Stomach smooth muscle (tissue), 2 donors: ENCODE data around the gene ZBTB16.

ENCODE experiments used
- H3K27ac ChIP-seq: one replicate; pipeline ENCODE4 v1.7.0; 2013; ENCODE audit warnings: mild to moderate bottlenecking, low read length, inconsistent platforms
- H3K27me3 ChIP-seq, 2 donors: one replicate each; pipeline ENCODE4 v1.7.0; 2013; ENCODE audit warnings: low read length in 2 of 2; ENCODE audit not compliant: insufficient read depth in 2 of 2, control insufficient read depth in 1 of 2
- H3K36me3 ChIP-seq, 2 donors: one replicate each; pipeline ENCODE4 v1.7.0; 2013; ENCODE audit warnings: low read length in 2 of 2; ENCODE audit not compliant: control insufficient read depth in 2 of 2, insufficient read depth in 2 of 2
- H3K4me1 ChIP-seq: one replicate; pipeline ENCODE4 v1.7.0; 2013; ENCODE audit warnings: low read length; ENCODE audit not compliant: control insufficient read depth, insufficient read depth
- H3K4me3 ChIP-seq, 2 donors: one replicate each; pipeline ENCODE4 v1.7.0; 2013; ENCODE audit warnings: low read length in 2 of 2
- H3K9ac ChIP-seq, 2 donors: one replicate each; pipeline ENCODE4 v1.7.0; 2013; ENCODE audit warnings: low read length in 2 of 2, mild to moderate bottlenecking in 1 of 2
- H3K9me3 ChIP-seq, 2 donors: one replicate each; pipeline ENCODE4 v1.7.0; 2013; ENCODE audit warnings: low read length in 2 of 2; ENCODE audit not compliant: control insufficient read depth in 2 of 2
- donor health status: healthy.
- donor health status: Pancreatic carcinoma.

The ZBTB16 gene

DNA sequence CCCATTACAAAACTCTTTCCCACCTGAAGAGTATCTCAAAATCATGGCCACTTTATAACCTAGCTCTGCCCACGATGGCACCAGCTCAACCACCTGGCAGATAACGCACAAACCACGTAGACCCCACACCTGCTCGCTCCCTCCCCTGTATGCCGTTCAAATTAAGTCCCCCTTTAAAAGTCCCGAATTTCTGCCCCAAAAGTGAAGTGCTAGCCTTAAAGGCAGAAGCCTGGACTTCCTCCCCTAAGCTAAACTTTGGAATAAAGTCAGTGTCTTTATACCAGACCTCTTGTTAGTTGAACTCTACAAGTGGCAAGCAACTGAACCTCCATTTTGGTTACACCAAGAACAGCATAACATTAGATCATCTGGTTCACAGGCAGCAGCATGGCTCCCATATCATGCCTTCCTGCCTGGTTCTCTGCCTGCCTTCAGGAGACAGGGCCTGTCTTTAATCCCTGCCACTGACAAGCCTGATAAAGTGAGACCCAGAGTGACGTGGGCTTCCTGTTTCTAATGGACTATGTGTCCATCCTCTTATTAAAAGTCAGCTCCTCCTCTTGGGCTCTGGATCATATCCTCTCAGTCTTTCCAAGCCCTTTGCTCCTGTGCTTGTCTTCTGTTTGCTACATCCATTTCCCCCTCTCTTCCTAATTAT, 204.1 kb downstream of the ZBTB16 start:
- no peak overlapping the region for H3K9ac ChIP-seq
- H3K27ac ChIP-seq: peak overlapping the region; percentile 6

DNA sequence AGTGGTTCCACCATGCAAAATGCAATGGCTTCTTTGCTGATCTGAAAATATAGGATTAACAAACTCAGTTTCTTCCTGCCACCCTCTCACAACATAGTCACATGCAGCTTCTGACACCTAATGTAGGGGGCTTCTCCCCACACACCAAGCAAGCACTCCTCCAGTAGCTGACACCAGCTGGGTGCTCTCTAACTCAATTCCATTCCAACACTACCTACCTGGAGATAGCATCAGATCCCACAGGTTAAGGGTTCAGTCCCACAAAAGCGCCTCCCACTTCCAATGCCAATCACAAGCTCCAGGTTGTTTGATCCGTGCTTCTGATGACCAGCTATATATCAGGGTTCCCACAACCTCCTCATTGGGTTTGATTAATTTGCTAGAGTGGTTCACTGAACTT, 204.9 kb downstream of the ZBTB16 start:
- Histone ChIP-seq H3K9ac (no peak overlapping the region), H3K27ac (no peak overlapping the region), H3K4me3 (no peak overlapping the region), H3K27me3 (no peaks in the 10 kb centered on the region), H3K9me3 (no peaks in the 10 kb centered on the region), H3K36me3 (no peaks in the 10 kb centered on the region), H3K4me1 (peaks cover 16% of the 10 kb centered on the region)

More for the DNA sequence above, 204.1 kb downstream of the ZBTB16 start:
- no peaks in the 10 kb centered on the region for H3K27me3 ChIP-seq
- H3K36me3 ChIP-seq: no peaks in the 10 kb centered on the region
- no peaks in the 10 kb centered on the region for H3K9me3 ChIP-seq
- no peak overlapping the region for H3K4me3 ChIP-seq
- H3K4me1 ChIP-seq: peaks cover 20% of the 10 kb centered on the region

DNA sequence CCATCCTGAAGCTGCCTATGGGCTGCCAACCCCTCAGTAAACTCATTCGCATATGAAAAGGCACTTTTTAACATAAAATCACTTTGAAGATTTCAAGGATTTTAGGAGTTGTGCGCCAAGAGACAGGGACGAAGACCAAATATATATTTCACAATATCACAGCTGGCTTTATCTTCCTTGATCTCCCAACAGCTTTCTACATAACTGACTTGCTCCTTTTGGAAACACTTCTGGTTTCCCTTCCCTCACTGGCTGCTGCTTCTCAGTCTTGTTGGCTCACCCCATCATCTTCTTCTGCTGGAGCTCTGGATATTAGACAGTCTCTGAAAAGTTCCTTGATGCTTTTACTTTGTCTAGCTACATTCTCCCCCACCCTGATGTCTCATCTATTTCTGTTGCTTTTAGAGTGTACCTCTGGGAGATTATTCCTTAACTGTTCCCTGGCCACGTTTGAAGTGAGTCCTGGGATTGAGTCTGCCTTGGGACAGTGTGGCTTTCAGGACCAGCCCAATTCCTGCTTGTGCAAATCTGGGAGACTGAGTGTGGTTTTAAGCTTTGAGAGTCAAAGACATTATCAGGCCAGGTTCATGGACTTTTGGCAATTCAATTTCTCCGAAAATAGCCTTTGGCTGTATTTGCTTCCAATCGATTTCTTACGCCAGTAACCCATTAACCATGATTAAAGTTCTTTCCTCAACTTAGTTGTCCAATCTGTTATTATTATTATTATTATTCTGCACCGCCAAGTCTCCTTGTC, 205.8 kb downstream of the ZBTB16 start:
- Histone ChIP-seq H3K4me3 (no peak overlapping the region), H3K27ac (no peak overlapping the region), H3K9ac (no peak overlapping the region), H3K36me3 (no peaks in the 10 kb centered on the region), H3K4me1 (peaks cover 7% of the 10 kb centered on the region), H3K9me3 (no peaks in the 10 kb centered on the region), H3K27me3 (no peaks in the 10 kb centered on the region)

DNA sequence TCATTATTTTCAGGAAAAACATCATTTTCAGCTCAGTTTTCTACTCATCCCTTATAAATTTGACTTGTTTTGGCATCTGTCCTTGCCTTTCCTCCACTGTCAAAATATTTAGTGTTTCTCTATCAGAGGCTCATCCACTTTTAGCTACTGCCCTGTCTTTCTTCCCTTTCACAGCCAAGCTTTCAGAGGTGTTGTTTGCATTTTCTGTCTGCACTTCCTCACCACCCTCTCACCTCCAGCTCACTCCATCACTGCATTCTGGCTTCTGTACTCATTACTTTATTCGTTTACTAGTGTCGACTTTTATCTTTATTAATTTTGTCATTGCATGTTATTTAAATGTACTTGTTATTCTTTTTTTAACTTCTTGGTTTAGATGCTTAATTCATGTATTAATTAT, 210.0 kb downstream of the ZBTB16 start:
- peaks cover 0 to 2% of the 10 kb centered on the region in 2 donors for H3K27me3 ChIP-seq
- H3K9me3 ChIP-seq: no peaks in the 10 kb centered on the region
- no peak overlapping the region for H3K27ac ChIP-seq

DNA sequence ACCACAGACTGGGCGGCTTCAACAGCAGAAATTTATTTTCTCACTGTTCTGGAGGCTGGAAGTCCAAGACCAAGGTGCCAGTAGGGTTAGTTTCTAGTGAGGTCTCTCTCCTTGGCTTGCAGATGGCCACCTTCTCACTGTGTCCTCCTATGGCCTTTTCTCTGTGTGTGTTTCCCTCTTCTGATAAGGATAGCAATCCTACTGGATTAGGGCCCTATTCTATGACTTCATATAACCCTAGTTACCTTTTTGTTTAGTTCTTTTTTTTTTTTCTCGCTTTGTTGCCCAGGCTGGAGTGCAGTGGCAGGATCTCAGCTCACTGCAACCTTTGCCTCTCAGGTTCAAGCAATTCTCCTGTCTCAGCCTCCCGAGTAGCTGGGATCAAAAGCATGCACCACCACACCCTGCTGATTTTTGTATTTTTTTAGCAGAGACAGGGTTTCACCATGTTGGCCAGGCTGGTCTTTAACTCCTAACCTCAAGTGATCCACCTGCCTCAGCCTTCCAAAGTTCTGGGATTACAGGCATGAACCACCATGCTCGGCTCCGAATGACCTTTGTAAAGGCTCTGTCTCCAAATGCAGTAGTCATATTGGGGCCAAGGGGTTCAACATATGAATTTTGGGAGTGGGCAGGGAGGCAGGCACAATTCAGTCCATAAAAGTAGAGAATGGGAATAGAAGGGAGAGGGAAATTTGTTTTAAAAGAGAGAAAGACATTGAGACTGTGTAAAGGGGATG, 211.2 kb downstream of the ZBTB16 start:
- Histone ChIP-seq H3K27me3 (peaks cover 4 to 5% of the 10 kb centered on the region in 2 donors), H3K4me3 (no peak overlapping the region), H3K4me1 (no peaks in the 10 kb centered on the region)

More for the DNA sequence above, 210.0 kb downstream of the ZBTB16 start:
- no peak overlapping the region for H3K4me3 ChIP-seq
- no peaks in the 10 kb centered on the region for H3K36me3 ChIP-seq
- no peak overlapping the region for H3K9ac ChIP-seq
- no peaks in the 10 kb centered on the region for H3K4me1 ChIP-seq

DNA sequence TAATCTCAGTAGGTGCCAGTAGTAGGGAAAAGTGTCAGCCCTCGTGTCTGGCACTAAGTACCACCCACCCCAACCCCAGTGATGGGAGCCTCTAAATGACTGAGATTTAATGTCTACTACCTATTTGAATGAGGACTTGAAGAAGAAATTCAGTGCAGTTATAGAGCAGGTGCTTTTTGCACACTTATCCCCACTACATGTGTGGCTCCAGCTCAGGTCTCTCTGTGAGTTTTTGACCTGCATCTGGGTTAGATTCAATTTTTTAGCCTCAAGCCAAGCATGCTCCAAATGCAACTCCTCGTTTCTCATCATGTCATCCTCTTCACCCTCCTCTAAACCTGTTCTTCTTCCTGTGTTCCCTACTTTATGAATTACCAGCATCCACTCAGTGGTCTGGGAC, 211.8 kb downstream of the ZBTB16 start:
- no peak overlapping the region for H3K27ac ChIP-seq
- no peaks in the 10 kb centered on the region for H3K9me3 ChIP-seq
- H3K9ac ChIP-seq: no peak overlapping the region
- peaks cover 4 to 5% of the 10 kb centered on the region in 2 donors for H3K27me3 ChIP-seq
- no peaks in the 10 kb centered on the region for H3K4me1 ChIP-seq
- H3K36me3 ChIP-seq: no peaks in the 10 kb centered on the region
- no peak overlapping the region for H3K4me3 ChIP-seq

More for the DNA sequence above, 211.2 kb downstream of the ZBTB16 start:
- Histone ChIP-seq H3K9ac (no peak overlapping the region), H3K9me3 (no peaks in the 10 kb centered on the region), H3K36me3 (no peaks in the 10 kb centered on the region), H3K27ac (no peak overlapping the region)

DNA sequence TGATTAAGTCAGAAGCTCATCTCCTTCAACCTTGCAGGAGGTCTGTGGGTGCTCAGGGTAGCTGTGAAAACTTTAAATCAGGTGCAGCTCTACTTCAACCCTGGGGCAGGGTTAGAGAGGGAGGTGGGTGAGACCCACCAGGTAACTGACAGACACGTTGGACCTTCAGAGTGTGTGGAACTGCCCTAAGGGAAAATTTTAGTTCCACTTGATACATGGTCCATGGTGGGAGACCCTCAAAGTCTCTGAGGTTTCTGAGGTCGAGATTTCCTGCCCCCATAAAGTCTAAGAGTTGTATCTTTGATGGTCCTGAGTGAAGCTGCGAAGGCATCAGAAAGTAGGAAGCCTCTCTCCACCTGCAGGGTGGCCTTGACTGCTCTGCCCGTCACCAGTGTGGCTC, 212.8 kb downstream of the ZBTB16 start:
- Histone ChIP-seq H3K9me3 (no peaks in the 10 kb centered on the region), H3K27ac (no peak overlapping the region), H3K9ac (no peak overlapping the region), H3K36me3 (no peaks in the 10 kb centered on the region), H3K4me3 (no peak overlapping the region), H3K27me3 (peaks cover 4 to 5% of the 10 kb centered on the region in 2 donors), H3K4me1 (no peaks in the 10 kb centered on the region)

DNA sequence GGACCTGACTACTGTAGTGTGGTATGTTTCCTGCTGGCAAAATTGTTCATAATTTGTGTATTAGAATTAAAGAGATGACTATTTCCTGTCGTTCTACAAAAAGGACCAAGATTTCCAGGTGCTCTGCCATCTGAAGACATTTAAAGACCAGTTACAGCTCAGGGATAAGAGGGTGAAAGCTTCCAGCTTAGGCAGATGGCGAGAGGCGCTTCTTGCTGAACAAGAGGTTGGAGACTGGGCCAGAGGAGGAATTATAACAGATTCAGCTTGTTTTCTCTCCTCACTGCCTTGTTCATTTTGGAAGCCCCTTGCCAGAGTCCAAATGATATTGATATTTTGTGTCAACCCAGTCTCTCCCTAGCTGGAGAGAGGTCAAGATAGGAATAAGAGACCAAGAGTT, 213.6 kb downstream of the ZBTB16 start:
- H3K9me3 ChIP-seq: no peaks in the 10 kb centered on the region
- no peaks in the 10 kb centered on the region for H3K36me3 ChIP-seq
- no peak overlapping the region for H3K27ac ChIP-seq
- H3K4me3 ChIP-seq: no peak overlapping the region
- H3K27me3 ChIP-seq: peaks cover 4 to 5% of the 10 kb centered on the region in 2 donors
- no peak overlapping the region for H3K9ac ChIP-seq
- no peaks in the 10 kb centered on the region for H3K4me1 ChIP-seq

DNA sequence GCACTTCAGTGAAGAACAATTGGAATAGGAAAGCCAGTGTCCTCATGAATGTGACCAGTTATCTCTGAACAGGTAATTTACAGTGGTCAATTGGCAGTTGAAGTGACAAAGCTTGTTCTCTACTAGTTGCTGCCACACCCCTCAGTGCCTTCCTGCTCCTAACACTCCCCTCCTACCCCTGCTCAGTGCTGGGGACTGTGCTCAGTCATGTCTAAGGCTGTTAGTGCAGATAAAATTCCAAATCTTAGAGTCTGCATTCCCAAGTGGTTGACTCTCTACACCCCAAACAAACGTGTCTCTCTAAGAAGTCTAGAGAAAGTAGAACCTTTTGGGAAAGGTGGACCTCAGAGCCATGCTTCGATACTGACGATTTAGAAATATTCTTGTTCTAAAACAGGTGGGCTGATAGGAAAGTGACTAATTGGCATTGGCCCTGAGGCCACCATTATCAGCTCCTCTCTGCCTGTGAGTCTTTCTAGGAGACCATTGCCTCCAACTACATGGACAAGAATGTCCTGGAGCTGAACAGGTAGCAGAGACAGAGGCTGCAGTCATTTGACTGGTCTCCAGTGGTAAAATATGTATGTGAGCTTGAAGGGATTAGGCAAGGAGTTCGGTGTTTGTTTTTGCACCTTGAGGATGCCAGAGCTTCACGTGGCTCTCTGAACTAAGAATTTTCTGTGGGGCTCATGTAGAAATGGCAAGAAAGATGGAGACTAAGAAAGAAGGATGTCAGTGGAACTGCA, 214.6 kb downstream of the ZBTB16 start:
- H3K27ac ChIP-seq: no peak overlapping the region
- H3K9me3 ChIP-seq: no peaks in the 10 kb centered on the region
- no peaks in the 10 kb centered on the region for H3K4me1 ChIP-seq
- H3K4me3 ChIP-seq: no peak overlapping the region
- H3K36me3 ChIP-seq: no peaks in the 10 kb centered on the region
- H3K27me3 ChIP-seq: peaks cover 4 to 5% of the 10 kb centered on the region in 2 donors
- H3K9ac ChIP-seq: no peak overlapping the region

DNA sequence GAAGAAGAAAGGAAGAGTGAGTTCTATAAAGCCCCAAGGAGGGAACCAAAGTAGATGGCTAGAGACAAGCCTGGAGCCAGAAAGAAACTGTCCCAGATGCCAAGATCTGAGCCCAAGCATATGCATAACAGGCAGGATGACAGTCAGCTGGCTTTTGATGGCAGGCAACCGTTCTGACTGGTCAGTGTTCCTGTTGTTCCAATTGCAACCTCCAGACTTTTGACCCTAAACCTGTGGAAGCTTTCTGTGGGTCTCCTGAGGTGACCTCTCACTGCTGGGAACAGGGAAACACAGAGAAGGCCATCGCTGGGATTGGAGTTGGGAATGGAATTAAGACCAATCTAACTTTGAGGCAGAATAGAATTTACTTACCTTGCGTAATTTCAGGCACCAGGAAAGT, 215.1 kb downstream of the ZBTB16 start:
- Histone ChIP-seq H3K27me3 (peaks cover 4 to 5% of the 10 kb centered on the region in 2 donors), H3K9me3 (no peaks in the 10 kb centered on the region), H3K9ac (no peak overlapping the region), H3K27ac (no peak overlapping the region), H3K4me3 (no peak overlapping the region), H3K36me3 (no peaks in the 10 kb centered on the region), H3K4me1 (no peaks in the 10 kb centered on the region)
